Esophagus squamous epithelium (tissue), 4 donors: ENCODE results near the gene LMAN1L.

Experiments
- POLR2A ChIP-seq, 4 donors: fragments of 450-650 bp; IDR thresholded peaks; one replicate each; pipeline ENCODE4 v1.6.1; 2017; ENCODE audit warnings: antibody characterized with exemption in 4 of 4, mild to moderate bottlenecking in 4 of 4, moderate library complexity in 3 of 4
- TF ChIP-seq, protein P1 (sequence below), 6 experiments: fragments of 450-650 bp in 4 of 6; fragments of 200-600 bp in 2 of 6; sonication (generic) in 2 of 6; IDR thresholded peaks; one replicate each; pipeline ENCODE4 v1.5.1; 2016 to 2019; ENCODE audit warnings: antibody characterized with exemption in 6 of 6, mild to moderate bottlenecking in 4 of 6, moderate library complexity in 4 of 6

DNA sequence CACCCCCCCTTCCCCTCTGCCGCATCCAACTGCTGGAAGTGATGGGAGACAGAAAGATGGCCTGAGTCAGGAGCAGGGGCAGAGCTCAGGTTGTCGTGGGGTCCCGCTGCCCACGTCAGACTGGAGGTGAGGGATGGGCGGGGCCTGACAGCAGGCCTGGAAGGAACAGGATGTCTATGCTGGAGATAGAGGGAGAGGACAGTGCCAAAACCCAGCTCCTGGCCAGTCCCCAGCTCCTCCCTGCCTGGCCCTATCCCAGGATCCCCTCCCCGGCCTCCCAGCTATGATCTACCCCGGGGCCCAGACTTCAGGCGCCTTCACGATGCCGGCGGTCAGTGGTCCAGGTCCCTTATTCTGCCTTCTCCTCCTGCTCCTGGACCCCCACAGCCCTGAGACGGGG is at the start of gene LMAN1L:
- TF ChIP-seq, protein P1, sequence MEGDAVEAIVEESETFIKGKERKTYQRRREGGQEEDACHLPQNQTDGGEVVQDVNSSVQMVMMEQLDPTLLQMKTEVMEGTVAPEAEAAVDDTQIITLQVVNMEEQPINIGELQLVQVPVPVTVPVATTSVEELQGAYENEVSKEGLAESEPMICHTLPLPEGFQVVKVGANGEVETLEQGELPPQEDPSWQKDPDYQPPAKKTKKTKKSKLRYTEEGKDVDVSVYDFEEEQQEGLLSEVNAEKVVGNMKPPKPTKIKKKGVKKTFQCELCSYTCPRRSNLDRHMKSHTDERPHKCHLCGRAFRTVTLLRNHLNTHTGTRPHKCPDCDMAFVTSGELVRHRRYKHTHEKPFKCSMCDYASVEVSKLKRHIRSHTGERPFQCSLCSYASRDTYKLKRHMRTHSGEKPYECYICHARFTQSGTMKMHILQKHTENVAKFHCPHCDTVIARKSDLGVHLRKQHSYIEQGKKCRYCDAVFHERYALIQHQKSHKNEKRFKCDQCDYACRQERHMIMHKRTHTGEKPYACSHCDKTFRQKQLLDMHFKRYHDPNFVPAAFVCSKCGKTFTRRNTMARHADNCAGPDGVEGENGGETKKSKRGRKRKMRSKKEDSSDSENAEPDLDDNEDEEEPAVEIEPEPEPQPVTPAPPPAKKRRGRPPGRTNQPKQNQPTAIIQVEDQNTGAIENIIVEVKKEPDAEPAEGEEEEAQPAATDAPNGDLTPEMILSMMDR (IDR thresholded peaks at IDR 0.05): no peak
- TF ChIP-seq POLR2A (IDR thresholded peaks at IDR 0.05): no peak
